HCT116 (cell line): ENCODE results near the gene PNPO. TPM values are rescaled to one million over a fixed set of nuclear protein-coding genes. Genes with fewer than 3 reads are reported as not detected.

ENCODE experiments used
- ATAC-seq: fragments of 200-7000 bp; cut with Tn5 transposase; 2 replicates; pipeline ENCODE4 v1.9.1; 2020; ENCODE audit warnings: mild to moderate bottlenecking, moderate library complexity
- BruUV-seq: library from RNA; stranded (reverse); fragments of 400-500 nt; replicated peaks from 2 replicates; lab custom pipeline; 2021; lab: Mats Ljungman, UMichigan
- CTCF ChIA-PET: fragments of 300-600 bp; sonication (Branson Sonifier 250); formaldehyde crosslinking; loops from one replicate; lab custom pipeline; 2021; ENCODE audit warnings: antibody characterized with exemption; lab: Charles Lee
- POLR2A ChIA-PET: fragments of 300-600, 350-600 bp; sonication (Branson Sonifier 250); formaldehyde crosslinking; loops from one replicate; lab custom pipeline; 2021; ENCODE audit warnings: antibody characterized with exemption; lab: Charles Lee
- RAD21 ChIA-PET, 2 experiments: fragments of 300-600 bp; sonication (Branson Sonifier 250); formaldehyde crosslinking; loops; one replicate each; lab custom pipeline; 2023; ENCODE audit warnings: low total read pairs in 2 of 2; ENCODE audit not compliant: uncharacterized antibody in 2 of 2, unreplicated experiment in 2 of 2, low non-redundant PET in 1 of 2; lab: Charles Lee
- DNase-seq: peaks from one replicate; pipeline ENCODE4 v3.0.0-alpha.2; 2010; ENCODE audit warnings: low read depth, low spot score
- H2AFZ ChIP-seq: fragments of 200-600 bp; shearing (Covaris generic), sonication (generic); 2 replicates; pipeline ENCODE4 v1.6.1; 2017; ENCODE audit warnings: low read depth, mixed run types, mixed read lengths, antibody characterized with exemption, low read length; ENCODE audit not compliant: poor library complexity, severe bottlenecking
- H3K27ac ChIP-seq: 2 replicates; pipeline ENCODE4 v1.5.1; 2012; ENCODE audit warnings: low read depth, low read length
- H3K27me3 ChIP-seq: fragments of 200-600 bp; sonication (generic); 2 replicates; pipeline ENCODE4 v1.6.1; 2016; ENCODE audit warnings: mixed run types, low read length, mixed read lengths; ENCODE audit not compliant: insufficient read depth
- H3K36me3 ChIP-seq, 2 experiments: fragments of 200-500 bp in 1 of 2; fragments of 200-600 bp in 1 of 2; sonication (Bioruptor generic) in 1 of 2; sonication (generic) in 1 of 2; 2 replicates each; pipeline versions ENCODE4 v1.5.1 to v1.6.1; 2014 to 2016; ENCODE audit warnings: low read length in 2 of 2, inconsistent platforms in 1 of 2, mixed read lengths in 1 of 2, mixed run types in 1 of 2; ENCODE audit not compliant: insufficient read depth in 2 of 2, control insufficient read depth in 1 of 2
- H3K4me1 ChIP-seq, 2 experiments: fragments of 200-600 bp in 1 of 2; sonication (generic) in 1 of 2; 2 replicates each; pipeline versions ENCODE4 v1.5.1 to v1.6.1; 2012 to 2017; ENCODE audit warnings: low read length in 2 of 2, inconsistent platforms in 1 of 2, mild to moderate bottlenecking in 1 of 2, mixed read lengths in 1 of 2, mixed run types in 1 of 2, moderate library complexity in 1 of 2; ENCODE audit not compliant: insufficient read depth in 2 of 2, control insufficient read depth in 1 of 2
- H3K4me2 ChIP-seq: fragments of 200-600 bp; sonication (generic); 2 replicates; pipeline ENCODE4 v1.6.1; 2017; ENCODE audit warnings: mixed run types, low read length, mixed read lengths
- H3K4me3 ChIP-seq, 2 experiments: fragments of 200-600 bp in 1 of 2; sonication (generic) in 1 of 2; replicated peaks in 1 of 2; 2 replicates each; pipeline ENCODE4 v1.5.1; 2011 to 2016; ENCODE audit warnings: low read length in 2 of 2, control low read depth in 1 of 2, low read depth in 1 of 2, mild to moderate bottlenecking in 1 of 2, mixed read lengths in 1 of 2, mixed run types in 1 of 2
- H3K79me2 ChIP-seq: fragments of 200-600 bp; sonication (generic); 2 replicates; pipeline ENCODE4 v1.6.1; 2017; ENCODE audit warnings: mild to moderate bottlenecking, mixed run types, low read length, moderate library complexity, mixed read lengths; ENCODE audit not compliant: insufficient read depth
- H3K9ac ChIP-seq: fragments of 200-600 bp; sonication (generic); 2 replicates; pipeline ENCODE4 v1.6.1; 2016; ENCODE audit warnings: low read length, mixed read lengths
- H3K9me2 ChIP-seq: fragments of 200-600 bp; sonication (generic), shearing (Covaris generic); 2 replicates; pipeline ENCODE4 v1.6.1; 2017; ENCODE audit warnings: mixed run types, mild to moderate bottlenecking, moderate library complexity; ENCODE audit not compliant: insufficient read depth
- H3K9me3 ChIP-seq, 2 experiments: fragments of 200-500 bp in 1 of 2; fragments of 200-600 bp in 1 of 2; sonication (Bioruptor generic) in 1 of 2; sonication (generic) in 1 of 2; 2 replicates each; pipeline ENCODE4 v1.6.1; 2014 to 2017; ENCODE audit warnings: low read length in 2 of 2, mixed read lengths in 2 of 2, inconsistent platforms in 1 of 2, low read depth in 1 of 2, mild to moderate bottlenecking in 1 of 2, mixed run types in 1 of 2, moderate library complexity in 1 of 2; ENCODE audit not compliant: control insufficient read depth in 1 of 2, insufficient read depth in 1 of 2
- H4K20me1 ChIP-seq: fragments of 200-600 bp; sonication (generic), shearing (Covaris generic); 2 replicates; pipeline ENCODE4 v1.6.1; 2017; ENCODE audit warnings: mixed run types, mild to moderate bottlenecking, moderate library complexity; ENCODE audit not compliant: insufficient read depth
- ATF3 ChIP-seq: IDR thresholded peaks from 2 replicates; pipeline ENCODE4 v1.6.1; 2012
- CEBPB ChIP-seq: IDR thresholded peaks from 2 replicates; pipeline ENCODE4 v1.6.1; 2012; ENCODE audit warnings: low read depth
- EGR1 ChIP-seq: IDR thresholded peaks from 2 replicates; pipeline ENCODE4 v1.6.1; 2012; ENCODE audit warnings: low read depth
- ELF1 ChIP-seq: IDR thresholded peaks from 2 replicates; pipeline ENCODE4 v1.6.1; 2012; ENCODE audit warnings: low read depth, borderline replicate concordance
- MAX ChIP-seq: IDR thresholded peaks from 2 replicates; pipeline ENCODE4 v1.6.1; 2012
- POLR2A ChIP-seq: IDR thresholded peaks from 2 replicates; pipeline ENCODE4 v1.7.0; 2011; ENCODE audit warnings: borderline replicate concordance; ENCODE audit not compliant: insufficient read depth, insufficient read length; ENCODE audit errors: extremely low read depth
- POLR2AphosphoS5 ChIP-seq: IDR thresholded peaks from 2 replicates; pipeline ENCODE4 v1.6.1; 2011; ENCODE audit warnings: mild to moderate bottlenecking, low read depth, low read length, moderate library complexity
- RAD21 ChIP-seq: IDR thresholded peaks from 2 replicates; pipeline ENCODE4 v1.6.1; 2012; ENCODE audit warnings: low read depth, mild to moderate bottlenecking
- REST ChIP-seq: IDR thresholded peaks from 2 replicates; pipeline ENCODE4 v1.6.1; 2012; ENCODE audit warnings: low read depth
- SIN3A ChIP-seq: IDR thresholded peaks from 2 replicates; pipeline ENCODE4 v1.6.1; 2012; ENCODE audit warnings: low read depth
- SP1 ChIP-seq: IDR thresholded peaks from 2 replicates; pipeline ENCODE4 v1.6.1; 2012; ENCODE audit warnings: low read depth
- SRF ChIP-seq: IDR thresholded peaks from 2 replicates; pipeline ENCODE4 v1.6.1; 2012; ENCODE audit warnings: low read depth
- TCF7L2 ChIP-seq: IDR thresholded peaks from 2 replicates; pipeline ENCODE4 v1.7.0; 2011; ENCODE audit warnings: borderline replicate concordance, inconsistent platforms; ENCODE audit not compliant: insufficient read depth, insufficient read length; ENCODE audit errors: extremely low read depth
- YY1 ChIP-seq: IDR thresholded peaks from 2 replicates; pipeline ENCODE4 v1.6.1; 2011; ENCODE audit warnings: low read length, low read depth, moderate library complexity, mild to moderate bottlenecking; ENCODE audit not compliant: insufficient replicate concordance; ENCODE audit errors: extremely low read depth
- ZBTB33 ChIP-seq: IDR thresholded peaks from 2 replicates; pipeline ENCODE4 v1.6.1; 2011; ENCODE audit warnings: mild to moderate bottlenecking, low read length, moderate library complexity; ENCODE audit not compliant: insufficient replicate concordance; ENCODE audit errors: extremely low read depth
- ZFX ChIP-seq: fragments of 450-650 bp; IDR thresholded peaks from 2 replicates; pipeline ENCODE4 v1.6.1; 2017
- ZNF274 ChIP-seq: fragments of 200-500 bp; sonication (Bioruptor generic); IDR thresholded peaks from 2 replicates; pipeline ENCODE4 v1.6.1; 2014; ENCODE audit warnings: mild to moderate bottlenecking, low read depth, low read length, inconsistent platforms
- intact Hi-C: fragments of 100-400 bp; cut with micrococcal nuclease; formaldehyde crosslinking; loops from 2 replicates; pipeline ENCODE4 v1.10.0; 2022
- total RNA-seq: library from RNA; stranded (reverse); gene quantifications from one replicate; pipeline ENCODE4 v1.2.1, GENCODE V29; 2021; ENCODE audit not compliant: unreplicated experiment

The PNPO gene
- total RNA-seq, 1 experiment from 2014 or later: 74.9 TPM

GRCh38 chr17:47996201-47996600 lies 54.8 kb downstream of the PNPO start:
- Histone ChIP-seq H4K20me1 (no peaks in the 10 kb centered on the region), H3K4me1 (peaks cover 0 to 9% of the 10 kb centered on the region in 2 experiments; a peak in 2 of 4 replicates), H3K36me3 (no peaks in the 10 kb centered on the region), H3K9ac (no peak overlapping the region), H3K9me2 (no peaks in the 10 kb centered on the region), H3K9me3 (no peaks in the 10 kb centered on the region), H3K4me3 (no peak overlapping the region), H2AFZ (no peak overlapping the region), H3K27ac (no peak overlapping the region), H3K4me2 (no peak overlapping the region), H3K79me2 (no peaks in the 10 kb centered on the region), H3K27me3 (no peaks in the 10 kb centered on the region)
- ChIA-PET POLR2A (no interaction called here), RAD21 (no interaction called here), CTCF (no interaction called here)
- DNase-seq (no peak), ATAC-seq (no peak)
- intact Hi-C loops: no loop called here
- BruUV-seq: no TSS peak
- TF ChIP-seq SP1 (no peak), POLR2A (no peak), ELF1 (no peak), TCF7L2 (no peak), ZBTB33 (no peak), YY1 (no peak), MAX (no peak), POLR2AphosphoS5 (no peak), EGR1 (no peak), CEBPB (no peak), ATF3 (no peak), ZFX (no peak), SRF (no peak), SIN3A (no peak), REST (no peak), RAD21 (no peak), ZNF274 (no peak)
